NCI-H2196 treated with DMSO at 0.1 percent for 48 hours (cell line): Measurements from ENCODE around the gene PPP1R37.

Experiments used
- DNase-seq: peaks from one replicate; lab custom pipeline; 2025; ENCODE audit not compliant: unreplicated experiment; lab: John Stamatoyannopoulos, UW

The PPP1R37 gene, protein sequence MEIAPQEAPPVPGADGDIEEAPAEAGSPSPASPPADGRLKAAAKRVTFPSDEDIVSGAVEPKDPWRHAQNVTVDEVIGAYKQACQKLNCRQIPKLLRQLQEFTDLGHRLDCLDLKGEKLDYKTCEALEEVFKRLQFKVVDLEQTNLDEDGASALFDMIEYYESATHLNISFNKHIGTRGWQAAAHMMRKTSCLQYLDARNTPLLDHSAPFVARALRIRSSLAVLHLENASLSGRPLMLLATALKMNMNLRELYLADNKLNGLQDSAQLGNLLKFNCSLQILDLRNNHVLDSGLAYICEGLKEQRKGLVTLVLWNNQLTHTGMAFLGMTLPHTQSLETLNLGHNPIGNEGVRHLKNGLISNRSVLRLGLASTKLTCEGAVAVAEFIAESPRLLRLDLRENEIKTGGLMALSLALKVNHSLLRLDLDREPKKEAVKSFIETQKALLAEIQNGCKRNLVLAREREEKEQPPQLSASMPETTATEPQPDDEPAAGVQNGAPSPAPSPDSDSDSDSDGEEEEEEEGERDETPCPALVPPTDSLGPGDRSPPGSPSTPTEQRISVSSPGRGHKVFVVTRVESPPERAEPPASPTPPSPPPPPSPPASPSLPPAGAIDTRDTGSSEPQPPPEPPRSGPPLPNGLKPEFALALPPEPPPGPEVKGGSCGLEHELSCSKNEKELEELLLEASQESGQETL

DNA sequence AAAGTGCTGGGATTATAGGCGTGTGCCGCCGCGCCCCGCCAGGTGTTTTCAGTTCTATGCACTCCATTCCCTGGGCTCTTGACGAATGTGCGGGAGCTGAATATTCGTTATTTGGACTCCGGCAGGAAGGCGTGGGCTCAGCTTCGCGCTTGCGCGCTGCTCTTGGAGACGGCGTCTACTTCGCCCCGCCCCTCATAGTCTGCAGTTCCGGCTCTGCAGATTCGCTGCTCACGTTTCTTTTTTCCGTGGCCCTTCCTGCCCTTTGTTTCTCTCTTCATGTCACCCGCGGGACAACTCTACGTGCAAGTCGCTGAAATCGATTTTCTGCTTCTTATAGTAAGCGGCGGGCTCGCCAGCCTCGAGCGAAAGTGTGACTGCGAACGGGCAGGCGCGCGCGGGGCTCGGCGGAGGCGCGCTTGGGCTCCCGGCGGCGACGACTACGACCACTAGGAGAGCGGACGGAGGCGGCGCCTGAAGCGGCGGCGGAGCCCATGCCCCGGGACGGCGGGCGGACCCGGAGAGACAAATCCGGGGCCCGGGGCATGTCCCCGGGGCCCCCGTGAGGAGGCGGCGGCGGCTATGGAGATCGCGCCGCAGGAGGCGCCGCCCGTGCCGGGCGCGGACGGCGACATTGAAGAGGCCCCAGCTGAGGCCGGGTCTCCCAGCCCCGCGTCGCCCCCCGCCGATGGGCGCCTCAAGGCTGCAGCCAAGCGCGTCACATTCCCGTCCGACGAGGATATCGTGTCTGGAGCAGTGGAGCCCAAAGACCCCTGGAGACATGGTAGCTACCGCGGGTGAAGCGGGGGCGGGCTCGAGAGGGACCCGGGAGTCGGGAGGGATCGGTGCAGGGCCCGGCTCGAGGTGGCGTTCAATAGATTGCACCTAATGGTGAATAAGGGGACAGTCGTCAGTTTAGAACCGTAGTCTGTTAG is at the start of gene PPP1R37:
Gene PPP1R37 (plus strand): TSS at position 433 of the 932 bp plus-strand sequence. CDS start 147 bp downstream, at position 580.
- DNase-seq = peak; percentile 94

DNA sequence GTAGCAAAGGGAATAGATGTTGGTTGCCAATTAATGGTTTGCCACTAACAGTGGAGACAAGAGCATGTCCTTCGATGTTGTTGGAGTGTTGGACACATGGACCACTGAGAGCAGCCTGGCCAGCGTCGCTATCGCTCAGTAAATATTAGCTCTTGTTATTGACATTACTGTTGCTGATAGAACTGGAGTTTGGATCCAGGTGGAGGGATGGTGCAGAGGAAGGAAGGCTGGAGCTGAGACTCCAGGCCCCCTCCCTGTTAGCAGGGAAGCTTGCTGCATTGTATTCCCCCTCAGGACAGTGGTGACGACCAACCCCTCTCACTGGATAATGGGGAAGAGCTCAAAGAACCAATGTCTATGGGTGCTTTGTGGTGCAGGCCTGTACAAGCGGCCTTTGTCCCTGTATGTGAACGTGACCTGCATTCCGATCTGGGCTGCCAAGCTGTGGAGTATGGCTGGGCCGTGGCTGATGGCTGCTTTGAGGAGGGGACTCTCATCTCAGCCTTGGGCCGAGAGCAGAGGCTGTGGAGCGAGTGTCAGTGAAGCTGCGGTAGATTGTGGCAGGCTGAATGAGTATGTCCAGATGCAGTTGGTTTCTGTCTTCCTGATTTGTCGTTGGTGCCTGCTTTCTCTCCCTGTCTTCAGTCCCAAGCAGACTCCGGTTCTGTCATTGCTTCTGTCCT is 47.2 kb upstream of the PPP1R37 start:
- DNase-seq = no peak

DNA sequence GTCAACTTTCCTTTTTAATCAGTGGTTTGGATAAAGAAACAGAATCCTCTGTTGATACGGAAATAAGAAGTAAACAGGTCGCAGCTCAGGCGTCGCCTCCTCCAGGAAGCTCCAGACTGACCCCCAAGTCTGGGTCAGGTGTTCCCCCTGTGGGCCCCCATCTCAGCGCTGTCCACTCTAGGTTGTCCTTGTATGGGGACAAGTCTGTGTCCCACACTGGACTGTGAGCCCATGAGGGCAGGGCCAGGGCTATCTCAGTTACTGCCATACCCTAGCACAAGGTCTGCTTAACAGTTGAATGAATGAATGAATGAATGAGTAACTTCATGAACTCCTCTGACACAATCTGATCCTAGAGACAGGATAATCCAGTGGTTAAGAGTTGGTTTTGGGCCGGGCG is 46.6 kb upstream of the PPP1R37 start:
- DNase-seq = no peak

DNA sequence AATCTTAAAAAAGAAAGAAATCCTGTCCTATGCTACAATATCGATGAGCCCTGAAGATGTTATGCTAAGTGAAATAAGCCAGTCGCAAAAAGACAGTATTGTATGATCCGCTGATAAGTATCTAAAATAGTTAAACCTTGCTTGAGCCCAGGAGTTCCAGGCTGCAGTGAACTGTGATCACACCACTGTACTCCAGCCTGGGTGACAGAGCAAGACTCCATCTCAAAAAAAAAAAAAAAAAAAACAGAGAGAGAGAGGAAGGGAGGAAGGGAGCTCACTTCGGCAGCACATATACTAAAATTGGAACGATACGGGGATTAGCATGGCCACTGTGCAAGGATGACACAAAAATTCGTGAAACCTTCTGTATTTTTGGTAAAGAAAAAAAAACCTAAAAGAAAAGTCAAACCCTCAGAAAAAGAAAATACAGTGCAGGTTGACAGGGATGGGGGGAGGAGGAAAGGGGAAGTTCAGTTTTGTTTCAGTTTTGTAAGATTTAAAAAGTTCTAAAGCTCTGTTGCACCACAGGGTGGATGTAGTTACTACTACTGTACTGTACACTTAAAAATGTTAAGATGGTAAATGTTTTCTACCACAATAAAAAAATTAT is 45.7 kb upstream of the PPP1R37 start:
- DNase-seq = no peak

DNA sequence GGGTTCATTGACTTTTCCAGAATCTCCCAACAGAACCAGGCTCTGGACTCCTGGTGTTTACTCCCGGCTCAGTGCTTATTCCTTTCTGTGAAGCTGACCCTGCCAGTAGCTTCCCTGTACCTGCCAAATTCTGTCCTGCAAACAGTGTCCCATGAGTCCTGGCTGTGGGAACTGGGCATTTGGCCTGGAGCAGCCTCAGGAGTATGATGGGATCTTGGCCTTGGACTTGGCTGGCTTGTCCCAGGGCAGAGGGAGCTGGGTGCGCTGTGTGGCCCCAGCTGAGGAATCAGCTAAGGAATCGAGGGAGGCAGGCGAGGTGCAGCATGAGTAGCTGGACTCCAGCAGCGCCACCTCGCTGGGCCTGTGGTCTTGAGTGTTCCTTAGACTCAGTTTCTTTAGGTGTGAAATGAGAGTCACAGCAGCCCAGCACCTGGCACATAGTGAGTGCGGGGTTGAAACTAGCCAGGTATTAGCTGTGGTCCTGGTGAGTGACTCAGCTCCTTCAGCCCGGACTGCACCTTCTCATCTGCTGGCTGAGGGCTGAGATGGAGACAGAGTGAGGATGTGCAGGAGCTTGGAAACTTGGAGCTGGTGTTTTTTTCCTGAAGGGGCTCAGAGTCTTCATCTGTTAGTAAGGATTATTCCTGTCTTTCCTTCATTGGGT is 43.8 kb upstream of the PPP1R37 start:
- DNase-seq = no peak

DNA sequence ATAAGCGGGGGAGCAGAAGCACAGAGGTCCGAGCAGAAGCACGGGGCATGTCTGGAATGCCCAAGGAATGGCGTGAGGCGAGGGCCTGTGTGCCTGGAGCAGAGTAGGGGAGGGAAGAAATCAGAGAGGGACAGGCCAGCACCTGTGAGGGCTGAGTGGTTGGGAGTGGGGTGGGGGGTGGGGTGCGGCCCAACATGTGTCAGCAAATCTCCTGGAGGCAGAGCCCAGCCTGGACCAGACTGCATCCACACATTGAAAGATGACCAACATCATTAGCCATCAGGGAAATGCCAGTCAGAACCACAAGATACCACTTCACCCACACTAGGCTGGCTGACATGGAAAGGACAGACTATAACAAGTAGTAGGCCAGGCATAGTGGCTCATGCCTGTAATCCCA is 42.9 kb upstream of the PPP1R37 start:
- no peak for DNase-seq

DNA sequence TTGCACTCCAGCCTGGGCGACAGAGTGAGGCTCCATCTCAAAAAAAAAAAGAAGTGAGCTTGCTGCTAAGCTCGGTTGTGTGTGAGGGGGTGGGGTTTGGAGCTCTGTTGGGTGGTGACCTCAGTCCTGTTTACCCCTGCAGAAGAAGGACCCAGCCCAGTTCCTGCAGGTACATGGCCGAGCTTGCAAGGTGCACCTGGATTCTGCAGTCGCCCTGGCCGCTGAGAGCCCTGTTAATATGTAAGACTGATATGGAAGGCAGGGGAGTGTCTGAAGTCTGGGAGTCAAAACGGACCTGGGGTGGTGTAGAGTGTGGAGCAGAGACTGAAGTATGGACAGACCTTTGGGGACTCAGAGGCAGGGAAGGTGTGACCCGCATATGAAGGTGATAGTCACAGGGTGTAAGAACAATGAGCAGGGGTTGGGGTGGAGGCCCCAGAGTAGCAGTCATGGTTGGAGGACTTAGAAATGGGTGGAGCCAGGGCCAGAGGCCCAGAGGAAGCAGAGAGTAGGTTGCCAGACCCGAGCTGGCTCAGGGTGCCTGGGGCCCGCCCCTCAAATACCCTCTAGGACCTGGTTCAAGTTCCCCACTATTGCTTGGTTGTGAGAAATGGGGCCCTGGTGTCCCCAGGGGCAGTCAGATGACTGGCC is 40.9 kb upstream of the PPP1R37 start:
- no peak for DNase-seq

DNA sequence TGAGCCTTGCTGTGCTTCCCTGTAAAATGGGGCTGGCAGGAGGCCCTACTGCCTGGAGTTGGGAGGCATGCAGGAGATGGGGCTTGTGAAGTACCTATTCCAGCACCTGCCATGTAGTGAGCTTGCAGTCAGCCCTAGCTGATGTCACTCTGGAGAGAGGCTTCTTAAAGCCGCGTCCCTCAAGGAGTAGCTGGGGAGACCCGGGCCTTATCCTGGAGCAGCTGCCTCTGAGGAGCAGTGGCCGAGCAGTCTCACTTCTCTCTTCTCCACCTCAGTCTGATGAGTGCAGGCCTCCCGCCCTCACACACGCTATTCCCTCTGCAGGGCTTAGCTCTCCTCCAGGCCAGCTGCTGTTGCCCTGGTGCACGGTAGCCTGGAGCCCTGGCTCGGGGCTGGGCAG is 36.1 kb upstream of the PPP1R37 start:
- no peak for DNase-seq

DNA sequence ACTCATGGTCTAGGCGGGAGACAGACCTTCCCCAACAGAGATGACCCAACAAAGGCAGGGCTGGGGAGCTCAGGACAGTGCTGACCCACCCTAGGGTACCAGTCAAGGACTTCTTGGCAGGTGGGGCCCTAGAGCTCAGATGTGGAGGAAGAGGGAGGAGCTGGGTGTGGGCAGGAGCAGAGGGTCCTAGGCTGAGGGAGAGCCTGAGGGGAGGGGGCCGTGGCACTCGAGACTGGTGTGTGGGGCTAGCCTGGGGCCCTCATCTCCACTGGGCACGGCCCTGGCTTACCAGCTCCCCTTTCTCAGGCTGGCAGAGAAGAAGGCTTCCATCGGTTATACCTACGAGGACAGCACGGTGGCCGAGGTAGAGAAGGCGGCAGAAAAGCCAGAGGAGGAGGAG is 35.5 kb upstream of the PPP1R37 start:
- no peak for DNase-seq

DNA sequence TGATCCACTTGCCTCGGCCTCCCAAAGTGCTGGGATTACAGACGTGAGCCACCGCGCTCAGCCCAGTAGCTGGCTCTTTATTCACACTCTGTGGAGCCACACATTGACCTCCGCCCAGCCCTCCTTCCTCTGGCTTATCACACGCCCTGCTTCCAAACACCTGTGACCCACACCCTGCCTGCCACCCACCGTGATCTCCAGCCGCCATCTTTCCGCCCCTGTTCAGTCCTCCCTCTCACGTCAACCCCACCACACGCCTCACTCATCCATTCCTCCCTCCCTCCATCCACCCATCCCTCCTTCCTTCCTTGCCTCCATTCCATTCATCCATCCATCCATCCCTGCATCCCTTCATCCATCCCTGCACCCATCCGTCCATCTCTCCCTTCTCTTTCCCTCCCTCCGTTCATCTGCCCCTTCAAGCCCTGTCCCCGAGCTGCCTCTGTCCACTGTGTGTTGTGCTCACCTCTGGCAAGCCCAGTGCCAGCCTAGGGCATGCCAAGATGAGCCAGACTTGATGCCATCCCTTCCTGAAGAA is 34.3 kb upstream of the PPP1R37 start:
- DNase-seq = no peak

DNA sequence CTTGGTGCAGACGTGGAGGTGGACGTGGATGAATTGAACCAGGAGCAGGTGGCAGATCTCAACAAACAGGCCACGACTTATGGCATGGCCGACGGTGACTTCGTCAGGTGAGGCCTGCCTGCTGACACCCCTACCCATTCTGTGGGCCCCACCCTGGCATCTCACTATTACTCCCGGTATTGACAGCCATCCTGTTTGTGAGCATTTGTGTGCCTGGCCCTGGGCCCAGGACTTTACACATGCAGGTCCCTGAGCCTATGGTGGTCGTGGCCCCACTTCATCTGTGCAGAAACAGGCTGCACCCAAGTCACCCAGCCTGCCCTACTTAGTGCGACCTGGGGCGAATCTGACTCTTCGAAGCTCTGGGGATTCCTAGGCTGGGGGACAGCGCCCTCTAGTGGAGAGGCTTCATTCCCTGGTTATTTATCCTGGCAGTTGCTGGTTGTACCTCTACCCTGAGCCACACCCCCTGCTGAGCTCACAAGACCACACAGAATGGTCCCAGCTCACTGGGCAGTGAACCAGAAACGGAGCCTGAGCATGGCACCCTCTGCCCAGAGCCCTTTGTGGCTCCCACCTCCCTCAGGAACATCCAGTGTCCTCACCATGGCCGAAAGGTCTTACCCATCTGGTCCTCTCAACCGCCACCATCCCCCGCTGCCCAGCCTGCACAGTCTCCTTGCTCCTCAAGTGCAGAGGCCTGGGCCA is 33.6 kb upstream of the PPP1R37 start:
- DNase-seq = peak; percentile 57

DNA sequence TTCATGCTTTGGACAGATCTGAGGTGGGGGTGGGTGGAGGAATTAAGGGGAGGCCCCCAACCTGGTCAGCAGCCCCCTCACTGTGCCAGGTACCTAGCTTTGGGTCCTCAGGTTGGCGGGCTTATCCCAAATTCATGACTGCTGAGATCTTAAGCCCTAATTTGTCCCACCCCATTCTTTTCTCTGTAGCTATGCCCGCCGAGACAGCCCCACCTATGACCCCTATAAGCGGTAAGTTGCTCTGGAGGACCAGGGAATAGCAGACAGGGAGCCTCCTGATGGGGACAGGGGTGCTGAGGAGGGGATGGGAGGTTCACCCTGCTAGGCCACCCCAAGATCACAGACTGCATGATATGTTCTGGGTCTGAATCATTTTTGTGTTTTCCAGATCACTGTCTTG is 31.0 kb upstream of the PPP1R37 start:
- DNase-seq = no peak

DNA sequence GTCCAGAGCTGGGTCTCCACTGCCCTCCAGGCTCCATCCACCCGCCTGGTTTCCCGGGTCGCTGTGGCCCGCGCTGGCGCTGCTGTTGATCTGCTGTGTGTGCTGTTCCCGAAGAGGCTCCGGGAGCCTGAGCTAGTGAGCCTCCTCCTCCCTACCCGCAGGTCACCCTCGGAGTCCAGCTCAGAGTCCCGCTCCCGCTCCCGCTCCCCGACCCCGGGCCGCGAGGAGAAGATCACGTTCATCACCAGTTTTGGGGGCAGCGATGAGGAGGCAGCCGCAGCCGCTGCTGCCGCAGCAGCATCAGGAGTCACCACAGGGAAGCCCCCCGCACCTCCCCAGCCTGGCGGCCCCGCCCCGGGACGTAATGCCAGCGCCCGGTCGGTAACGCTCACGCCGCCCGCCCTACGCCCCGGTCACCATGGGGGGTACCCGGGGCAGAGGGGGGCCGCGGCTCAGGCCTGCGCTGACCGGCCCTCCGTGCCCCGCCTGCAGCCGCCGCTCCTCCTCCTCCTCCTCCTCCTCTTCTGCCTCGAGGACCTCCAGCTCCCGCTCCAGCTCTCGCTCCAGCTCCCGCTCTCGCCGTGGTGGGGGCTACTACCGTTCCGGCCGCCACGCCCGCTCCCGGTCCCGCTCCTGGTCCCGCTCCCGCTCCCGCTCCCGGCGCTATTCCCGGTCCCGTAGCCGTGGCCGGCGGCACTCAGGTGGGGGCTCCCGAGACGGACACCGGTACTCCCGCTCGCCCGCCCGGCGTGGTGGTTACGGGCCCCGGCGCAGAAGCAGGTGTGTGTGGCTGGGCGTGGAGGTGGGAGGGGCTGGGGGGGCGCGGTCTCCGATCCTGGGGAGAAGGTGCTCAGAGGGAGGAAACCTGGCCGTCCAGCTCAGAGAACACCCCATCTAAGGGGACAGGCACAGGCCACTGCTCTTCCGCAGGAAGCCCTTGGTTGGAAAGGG is 28.9 kb upstream of the PPP1R37 start:
- no peak for DNase-seq

DNA sequence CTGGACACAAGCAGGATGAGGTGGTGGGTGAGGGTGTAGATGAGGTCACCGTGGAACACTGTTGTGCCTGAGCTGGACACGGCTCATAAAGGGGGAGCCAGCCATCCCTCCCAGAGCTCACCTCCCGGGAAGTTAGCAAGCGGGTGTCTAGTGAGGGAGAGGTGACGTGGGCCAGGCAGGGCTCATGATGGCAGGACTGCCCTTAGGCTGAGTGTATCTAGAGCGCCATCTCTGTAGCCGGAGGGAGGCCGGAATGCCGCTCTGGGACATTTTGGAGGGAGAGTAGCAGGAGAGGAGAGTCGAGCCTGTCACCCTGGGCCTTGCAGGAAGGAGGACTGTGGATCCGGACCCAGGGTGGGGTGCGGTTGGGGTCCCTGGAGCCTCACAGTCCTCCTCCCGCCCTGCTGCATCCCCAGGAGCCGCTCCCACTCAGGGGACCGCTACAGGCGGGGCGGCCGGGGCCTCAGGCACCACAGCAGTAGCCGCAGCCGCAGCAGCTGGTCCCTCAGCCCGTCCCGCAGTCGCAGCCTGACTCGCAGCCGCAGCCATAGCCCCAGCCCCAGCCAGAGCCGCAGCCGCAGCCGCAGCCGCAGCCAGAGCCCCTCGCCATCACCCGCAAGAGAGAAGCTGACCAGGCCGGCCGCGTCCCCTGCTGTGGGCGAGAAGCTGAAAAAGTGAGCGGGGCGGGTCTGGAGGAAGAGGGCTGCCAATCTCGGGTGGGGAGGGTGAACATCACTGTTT is 25.9 kb upstream of the PPP1R37 start:
- DNase-seq = no peak

DNA sequence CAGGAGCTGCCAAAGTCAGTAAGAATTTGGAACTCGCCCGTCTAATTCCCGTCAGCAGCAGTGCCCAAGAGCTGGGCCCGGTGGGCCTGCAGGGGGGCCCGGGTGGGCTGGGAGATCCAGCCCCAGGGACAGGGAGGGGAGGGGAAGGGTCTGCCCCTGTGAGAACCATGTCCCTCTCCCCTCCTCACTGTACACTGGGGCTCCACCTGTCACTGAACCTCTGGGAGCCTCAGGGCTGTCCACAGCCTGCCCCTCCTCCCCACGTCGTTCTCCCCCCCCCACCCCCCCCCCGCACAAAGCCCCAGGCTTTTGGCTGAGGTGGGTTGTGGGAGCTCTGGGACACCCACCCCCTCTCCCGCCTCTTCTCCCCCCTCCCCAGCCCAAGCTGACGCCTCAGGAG is 24.9 kb upstream of the PPP1R37 start:
- no peak for DNase-seq

DNA sequence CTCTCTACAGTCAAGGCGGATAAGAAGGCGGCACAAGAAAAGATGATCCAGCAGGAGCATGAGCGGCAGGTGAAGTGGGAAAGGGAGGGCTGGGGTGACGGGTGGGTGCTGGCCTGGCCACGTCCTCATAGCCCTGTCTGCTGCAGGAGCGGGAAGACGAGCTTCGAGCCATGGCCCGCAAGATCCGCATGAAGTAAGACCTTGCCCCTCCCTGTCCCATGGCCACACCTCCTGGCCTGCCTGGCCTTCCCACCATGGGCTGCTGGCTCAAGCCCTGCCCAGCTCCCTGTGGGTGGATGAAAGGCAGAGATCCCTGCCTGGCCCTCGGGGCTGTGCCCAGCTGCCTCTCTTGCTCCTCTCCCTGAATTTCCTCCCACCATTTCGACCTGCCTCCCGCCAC is 23.9 kb upstream of the PPP1R37 start:
- DNase-seq = peak; percentile 52

DNA sequence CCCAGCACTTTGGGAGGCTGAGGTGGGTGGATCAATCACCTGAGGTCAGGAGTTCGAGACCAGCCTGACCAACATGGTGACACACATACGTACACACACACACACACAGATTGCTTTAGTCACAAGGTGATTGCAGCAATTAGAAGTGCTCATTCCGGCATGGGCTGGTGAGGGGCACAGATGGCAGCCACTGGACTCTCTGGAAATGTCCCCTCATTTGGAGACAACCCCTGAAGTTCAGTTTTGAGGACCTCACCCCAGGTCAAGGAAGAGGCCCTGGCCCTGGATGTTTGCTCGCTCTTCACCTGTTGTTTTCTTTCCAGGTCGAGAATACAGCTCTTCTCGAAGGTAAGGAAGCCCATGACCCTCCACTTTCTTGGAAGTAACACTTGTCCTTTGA is 22.8 kb upstream of the PPP1R37 start:
- DNase-seq = no peak
